Measurements from ENCODE around the gene PHC3.

DNA sequence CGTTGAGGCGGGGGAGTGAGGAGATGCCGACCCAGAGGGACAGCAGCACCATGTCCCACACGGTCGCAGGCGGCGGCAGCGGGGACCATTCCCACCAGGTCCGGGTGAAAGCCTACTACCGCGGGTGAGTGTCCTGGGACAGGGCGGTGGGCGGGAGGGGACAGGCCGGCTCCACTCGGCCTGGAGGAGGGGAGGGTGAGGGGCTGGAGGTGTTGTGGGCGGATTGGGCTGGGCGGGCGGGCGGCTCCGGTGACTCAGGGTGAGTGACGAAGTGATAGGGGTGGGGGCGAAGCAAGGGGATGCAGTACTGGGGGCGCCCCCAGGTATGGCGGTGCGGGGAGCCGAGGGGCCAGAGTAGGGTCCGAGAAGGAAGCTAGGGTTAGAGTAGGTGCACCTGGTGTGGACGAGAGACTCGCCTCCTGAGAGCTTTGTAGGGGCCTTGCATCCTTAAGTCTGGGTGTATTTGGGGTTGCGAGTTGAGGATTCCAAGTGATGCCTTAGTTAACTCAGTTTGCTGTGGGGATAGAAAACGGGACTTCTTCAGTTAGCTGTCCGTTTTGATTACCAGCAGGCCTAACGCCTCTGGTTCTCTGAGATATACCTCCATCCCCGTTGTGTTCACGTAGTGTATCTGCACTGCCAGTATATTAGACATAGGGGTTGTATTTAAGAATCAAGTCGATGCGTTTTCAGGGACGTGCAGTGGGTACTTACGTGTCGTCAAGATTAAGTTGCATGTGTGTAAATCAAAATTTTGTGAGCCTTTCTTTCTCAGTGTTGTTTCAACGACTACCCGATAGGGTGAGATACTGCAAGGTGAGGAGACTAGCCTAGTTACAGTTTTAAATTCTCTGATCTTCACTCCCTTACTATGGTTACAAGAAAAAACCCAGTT, 41.4 kb upstream of the PHC3 start:
- TF ChIP-seq, protein P1, sequence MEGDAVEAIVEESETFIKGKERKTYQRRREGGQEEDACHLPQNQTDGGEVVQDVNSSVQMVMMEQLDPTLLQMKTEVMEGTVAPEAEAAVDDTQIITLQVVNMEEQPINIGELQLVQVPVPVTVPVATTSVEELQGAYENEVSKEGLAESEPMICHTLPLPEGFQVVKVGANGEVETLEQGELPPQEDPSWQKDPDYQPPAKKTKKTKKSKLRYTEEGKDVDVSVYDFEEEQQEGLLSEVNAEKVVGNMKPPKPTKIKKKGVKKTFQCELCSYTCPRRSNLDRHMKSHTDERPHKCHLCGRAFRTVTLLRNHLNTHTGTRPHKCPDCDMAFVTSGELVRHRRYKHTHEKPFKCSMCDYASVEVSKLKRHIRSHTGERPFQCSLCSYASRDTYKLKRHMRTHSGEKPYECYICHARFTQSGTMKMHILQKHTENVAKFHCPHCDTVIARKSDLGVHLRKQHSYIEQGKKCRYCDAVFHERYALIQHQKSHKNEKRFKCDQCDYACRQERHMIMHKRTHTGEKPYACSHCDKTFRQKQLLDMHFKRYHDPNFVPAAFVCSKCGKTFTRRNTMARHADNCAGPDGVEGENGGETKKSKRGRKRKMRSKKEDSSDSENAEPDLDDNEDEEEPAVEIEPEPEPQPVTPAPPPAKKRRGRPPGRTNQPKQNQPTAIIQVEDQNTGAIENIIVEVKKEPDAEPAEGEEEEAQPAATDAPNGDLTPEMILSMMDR (IDR thresholded peaks at IDR 0.05; ENCODE audit: poor library complexity, severe bottlenecking): peak; percentile 43
- TF ChIP-seq MXI1 (conservative IDR thresholded peaks at IDR 0.05; ENCODE audit: poor library complexity, severe bottlenecking) (peak; percentile 16), EZH2 (IDR thresholded peaks at IDR 0.05; ENCODE audit: borderline replicate concordance, insufficient read depth, low read length, poor library complexity, severe bottlenecking) (no peak), SMC3 (conservative IDR thresholded peaks at IDR 0.05; ENCODE audit: poor library complexity) (peak; percentile 13), POLR2AphosphoS5 (IDR thresholded peaks at IDR 0.05) (peak; percentile 30)

All from neural cell (in vitro differentiated cells).